ENCODE measurements around the gene KIRREL3. TPM values are rescaled to one million over a fixed set of nuclear protein-coding genes. Genes with fewer than 3 reads are reported as not detected.

KIRREL3 gene
- polyA plus RNA-seq, 1 donor (not counting 4 experiments of a cell fraction or from before 2014, with no cell fraction given): 0.04 TPM

DNA sequence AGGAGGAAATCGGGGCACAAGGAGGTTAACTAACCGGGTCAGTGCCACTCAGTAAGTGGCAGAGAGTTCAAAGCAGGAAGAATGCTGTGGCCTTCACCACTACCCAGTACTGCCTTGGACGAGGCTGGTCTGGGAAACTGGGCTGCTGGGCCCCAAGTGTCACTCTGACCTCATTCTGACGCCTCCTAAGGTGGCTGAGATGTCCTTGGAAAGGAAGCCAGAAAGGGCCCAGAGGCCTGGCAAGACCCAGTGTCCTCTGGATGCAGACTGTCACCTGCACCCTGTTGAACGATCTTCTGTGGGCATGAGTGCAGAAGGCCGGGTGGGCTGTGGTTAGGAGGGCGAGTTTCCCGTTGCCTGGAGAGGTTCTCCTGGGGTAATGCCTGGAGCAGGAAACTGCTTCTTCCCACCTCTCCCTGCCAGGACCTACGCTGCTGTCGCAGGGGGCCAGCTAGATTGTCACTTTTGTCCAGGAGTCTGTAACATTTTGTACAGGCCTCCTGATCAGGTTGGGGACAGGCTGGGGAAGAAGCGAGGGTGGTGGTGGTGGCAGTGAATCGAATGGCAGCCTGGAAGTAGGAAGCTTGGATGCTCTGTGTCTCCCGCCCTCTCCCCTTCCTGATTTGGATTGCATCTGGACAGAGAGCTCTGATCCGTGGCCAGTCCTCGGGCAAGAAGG is 540.0 kb downstream of the KIRREL3 start:
- FAIRE-seq: no peak
- Histone ChIP-seq H2AFZ (ENCODE audit: control insufficient read depth, low read length) (no peak overlapping the region), H3K4me2 (ENCODE audit: control insufficient read depth, extremely low read depth, insufficient read depth, low read depth, low read length) (no peak overlapping the region), H3K9ac (ENCODE audit: control insufficient read depth, extremely low read depth, insufficient read depth, low read length) (no peak overlapping the region), H3K79me2 (ENCODE audit: control insufficient read depth, insufficient read depth, low read length) (no peaks in the 10 kb centered on the region), H4K20me1 (ENCODE audit: control insufficient read depth, extremely low read depth, insufficient read depth, low read length) (no peaks in the 10 kb centered on the region), H3K4me3 (ENCODE audit: control insufficient read depth in 2 of 3, extremely low read depth in 1 of 3, insufficient read depth in 2 of 3, low read depth in 1 of 3, low read length in 3 of 3) (no peak overlapping the region), H3K36me3 (ENCODE audit: control insufficient read depth in 2 of 2, extremely low read depth in 1 of 2, insufficient read depth in 2 of 2, low read length in 2 of 2) (no peaks in the 10 kb centered on the region), H3K4me1 (ENCODE audit: control insufficient read depth, extremely low read depth, insufficient read depth, low read length) (no peaks in the 10 kb centered on the region), H3K9me1 (ENCODE audit: control insufficient read depth, extremely low read depth, insufficient read depth, low read length) (no peaks in the 10 kb centered on the region), H3K27ac (ENCODE audit: control insufficient read depth, insufficient read depth, low read length) (no peak overlapping the region), H3K9me3 (ENCODE audit: control insufficient read depth, low read depth, low read length) (peaks cover 3% of the 10 kb centered on the region), H3K27me3 (ENCODE audit: control insufficient read depth, extremely low read depth, insufficient read depth, low read length) (peaks cover 33% of the 10 kb centered on the region)
- dilution Hi-C loops (cut with MboI; ENCODE audit: extremely low pct_ligation_motif_present, low sequenced_read_pairs): no loop called here
- DNase-seq (ENCODE audit: low read depth, low spot score): no peak
- TF ChIP-seq EZH2 (IDR thresholded peaks at IDR 0.05; ENCODE audit: low read length) (no peak), CTCF (optimal IDR thresholded peaks at IDR 0.05 in 1 of 3, IDR thresholded peaks at IDR 0.05 in 1 of 3, conservative IDR thresholded peaks at IDR 0.05 in 1 of 3; ENCODE audit: extremely low read depth in 1 of 3, insufficient read depth in 2 of 3, low read length in 3 of 3) (no peak)

- Histone ChIP-seq H4K20me1 (ENCODE audit: control insufficient read depth, extremely low read depth, insufficient read depth, low read length) (no peaks in the 10 kb centered on the region), H3K4me3 (ENCODE audit: control insufficient read depth in 2 of 3, extremely low read depth in 1 of 3, insufficient read depth in 2 of 3, low read depth in 1 of 3, low read length in 3 of 3) (no peak overlapping the region)
Measured at GRCh38 chr11:126459691-126460281, 540.8 kb downstream of the KIRREL3 start.

More at GRCh38 chr11:126459691-126460281, 540.8 kb downstream of the KIRREL3 start:
- TF ChIP-seq EZH2 (IDR thresholded peaks at IDR 0.05; ENCODE audit: low read length): no peak
- TF ChIP-seq CTCF (optimal IDR thresholded peaks at IDR 0.05 in 1 of 3, IDR thresholded peaks at IDR 0.05 in 1 of 3, conservative IDR thresholded peaks at IDR 0.05 in 1 of 3; ENCODE audit: extremely low read depth in 1 of 3, insufficient read depth in 2 of 3, low read length in 3 of 3): no peak
- dilution Hi-C loops (cut with MboI; ENCODE audit: extremely low pct_ligation_motif_present, low sequenced_read_pairs): no loop called here
- Histone ChIP-seq H3K27ac (ENCODE audit: control insufficient read depth, insufficient read depth, low read length) (no peak overlapping the region), H3K9me1 (ENCODE audit: control insufficient read depth, extremely low read depth, insufficient read depth, low read length) (no peaks in the 10 kb centered on the region), H3K4me2 (ENCODE audit: control insufficient read depth, extremely low read depth, insufficient read depth, low read depth, low read length) (no peak overlapping the region), H3K4me1 (ENCODE audit: control insufficient read depth, extremely low read depth, insufficient read depth, low read length) (no peaks in the 10 kb centered on the region), H3K79me2 (ENCODE audit: control insufficient read depth, insufficient read depth, low read length) (no peaks in the 10 kb centered on the region), H3K36me3 (ENCODE audit: control insufficient read depth in 2 of 2, extremely low read depth in 1 of 2, insufficient read depth in 2 of 2, low read length in 2 of 2) (no peaks in the 10 kb centered on the region), H3K27me3 (ENCODE audit: control insufficient read depth, extremely low read depth, insufficient read depth, low read length) (peaks cover 25% of the 10 kb centered on the region), H3K9ac (ENCODE audit: control insufficient read depth, extremely low read depth, insufficient read depth, low read length) (no peak overlapping the region), H2AFZ (ENCODE audit: control insufficient read depth, low read length) (no peak overlapping the region), H3K9me3 (ENCODE audit: control insufficient read depth, low read depth, low read length) (peaks cover 3% of the 10 kb centered on the region)
- FAIRE-seq: no peak
- DNase-seq (ENCODE audit: low read depth, low spot score): no peak
